Fibroblast of lung (primary cell): ENCODE measurements around the gene KLHL14. TPM values are rescaled to one million over a fixed set of nuclear protein-coding genes. Genes with fewer than 3 reads are reported as not detected.

Experiments used
- DNase-seq, 2 donors: peaks; one replicate each; pipeline versions ENCODE4 v3.0.0 to v3.0.0-alpha.2; 2010; ENCODE audit warnings: low read depth in 2 of 2
- H2AFZ ChIP-seq: 2 replicates; pipeline ENCODE4 v1.5.1; 2012; ENCODE audit warnings: low read length, control low read depth, inconsistent platforms
- H3K27ac ChIP-seq: 2 replicates; pipeline ENCODE4 v1.5.1; 2011; ENCODE audit warnings: low read length, control low read depth; ENCODE audit not compliant: insufficient read depth
- H3K27me3 ChIP-seq: 2 replicates; pipeline ENCODE4 v1.5.1; 2011; ENCODE audit warnings: mild to moderate bottlenecking, low read length; ENCODE audit not compliant: control insufficient read depth, insufficient read depth
- H3K36me3 ChIP-seq: 2 replicates; pipeline ENCODE4 v1.5.1; 2011; ENCODE audit warnings: low read length; ENCODE audit not compliant: control insufficient read depth, insufficient read depth
- H3K4me1 ChIP-seq: 2 replicates; pipeline ENCODE4 v1.5.1; 2011; ENCODE audit warnings: low read length; ENCODE audit not compliant: control insufficient read depth, insufficient read depth; ENCODE audit errors: extremely low read depth
- H3K4me2 ChIP-seq: 2 replicates; pipeline ENCODE4 v1.5.1; 2011; ENCODE audit warnings: low read length, control low read depth; ENCODE audit not compliant: insufficient read depth; ENCODE audit errors: extremely low read depth
- H3K4me3 ChIP-seq, 4 experiments: fragments of 200-600 bp in 1 of 4; sonication (generic) in 1 of 4; replicated peaks in 1 of 4; 2 replicates each; pipeline ENCODE4 v1.5.1; 2011 to 2016; ENCODE audit warnings: low read length in 4 of 4, low read depth in 3 of 4, mild to moderate bottlenecking in 3 of 4, control low read depth in 2 of 4, inconsistent platforms in 1 of 4, mixed read lengths in 1 of 4; ENCODE audit not compliant: insufficient read depth in 1 of 4; ENCODE audit errors: control extremely low read depth in 1 of 4
- H3K79me2 ChIP-seq: 2 replicates; pipeline ENCODE4 v1.5.1; 2012; ENCODE audit warnings: mild to moderate bottlenecking, low read length, inconsistent platforms; ENCODE audit not compliant: control insufficient read depth, insufficient read depth
- H3K9ac ChIP-seq: 2 replicates; pipeline ENCODE4 v1.5.1; 2011; ENCODE audit warnings: mild to moderate bottlenecking, low read length, control low read depth; ENCODE audit not compliant: insufficient read depth
- H3K9me3 ChIP-seq: 2 replicates; pipeline ENCODE4 v1.5.1; 2012; ENCODE audit warnings: low read depth, low read length; ENCODE audit not compliant: control insufficient read depth, insufficient read depth
- H4K20me1 ChIP-seq: 2 replicates; pipeline ENCODE4 v1.5.1; 2011; ENCODE audit warnings: low read length; ENCODE audit not compliant: control insufficient read depth, insufficient read depth; ENCODE audit errors: extremely low read depth
- CTCF ChIP-seq, 2 donors: IDR thresholded peaks in 1 of 2; conservative IDR thresholded peaks in 1 of 2; 1 replicate in 1 of 2; 2 replicates in 1 of 2; pipeline ENCODE4 v1.5.1; 2011 to 2012; ENCODE audit warnings: low read length in 2 of 2, control low read depth in 1 of 2, inconsistent platforms in 1 of 2, low read depth in 1 of 2, mild to moderate bottlenecking in 1 of 2
- EZH2 ChIP-seq: IDR thresholded peaks from 2 replicates; pipeline ENCODE4 v1.5.1; 2012; ENCODE audit warnings: low read length, control low read depth, mild to moderate bottlenecking; ENCODE audit errors: missing control alignments
- polyA plus RNA-seq, 2 donors: library from polyadenylated mRNA; depleted of rRNA in 1 of 2; stranded (reverse) in 1 of 2; unstranded in 1 of 2; fragments of >200 nt; gene quantifications; 2 replicates each; pipeline ENCODE4 v1.2.1, GENCODE V29; 2011 to 2012; ENCODE audit warnings: missing spikeins in 1 of 2
- total RNA-seq: library from RNA; depleted of rRNA; stranded (reverse); fragments of >200 nt; gene quantifications from 2 replicates; pipeline ENCODE4 v1.2.1, GENCODE V29; 2014

Gene KLHL14
- total and polyA plus RNA-seq, 2 donors (not counting 1 experiment from before 2014, with no cell fraction given) = not detected

GRCh38 chr18:32724071-32724749 lies 48.6 kb downstream of the KLHL14 start:
- no peaks in the 10 kb centered on the region for H3K4me1 ChIP-seq
- H3K79me2 ChIP-seq = no peaks in the 10 kb centered on the region
- no peaks in the 10 kb centered on the region for H3K27me3 ChIP-seq
- H3K27ac ChIP-seq = no peak overlapping the region
- H3K4me3 ChIP-seq = no peak overlapping the region
- H3K4me2 ChIP-seq = no peak overlapping the region
- H4K20me1 ChIP-seq = no peaks in the 10 kb centered on the region
- TF ChIP-seq EZH2 (no peak), CTCF (conservative IDR thresholded peaks at IDR 0.05 in 1 of 2, IDR thresholded peaks at IDR 0.05 in 1 of 2; ENCODE audit: low read depth in 1 of 2, low read length in 2 of 2) (no peak)
- DNase-seq = no peak
- no peaks in the 10 kb centered on the region for H3K9me3 ChIP-seq
- H3K36me3 ChIP-seq = no peaks in the 10 kb centered on the region
- no peak overlapping the region for H2AFZ ChIP-seq
- no peak overlapping the region for H3K9ac ChIP-seq

- Histone ChIP-seq H3K4me1 (no peaks in the 10 kb centered on the region), H3K36me3 (no peaks in the 10 kb centered on the region), H3K9me3 (no peaks in the 10 kb centered on the region), H3K79me2 (no peaks in the 10 kb centered on the region), H3K4me3 (no peak overlapping the region), H3K27ac (no peak overlapping the region), H2AFZ (no peak overlapping the region), H3K27me3 (no peaks in the 10 kb centered on the region), H4K20me1 (no peaks in the 10 kb centered on the region), H3K4me2 (no peak overlapping the region), H3K9ac (no peak overlapping the region)
- no peak for TF ChIP-seq CTCF (conservative IDR thresholded peaks at IDR 0.05 in 1 of 2, IDR thresholded peaks at IDR 0.05 in 1 of 2; ENCODE audit: low read depth in 1 of 2, low read length in 2 of 2)
- no peak for TF ChIP-seq EZH2
- no peak for DNase-seq
These were observed 50.5 kb downstream of the KLHL14 start for GRCh38 chr18:32722279-32722678.

- Histone ChIP-seq H3K27ac (no peak overlapping the region), H3K27me3 (no peaks in the 10 kb centered on the region), H3K4me1 (no peaks in the 10 kb centered on the region), H3K36me3 (no peaks in the 10 kb centered on the region), H2AFZ (no peak overlapping the region), H3K9ac (no peak overlapping the region), H3K4me3 (no peak overlapping the region), H3K4me2 (no peak overlapping the region), H3K9me3 (no peaks in the 10 kb centered on the region), H3K79me2 (no peaks in the 10 kb centered on the region), H4K20me1 (no peaks in the 10 kb centered on the region)
- DNase-seq = peak in 1 of 2 donors; percentile 40
- TF ChIP-seq EZH2 (no peak), CTCF (conservative IDR thresholded peaks at IDR 0.05 in 1 of 2, IDR thresholded peaks at IDR 0.05 in 1 of 2; ENCODE audit: low read depth in 1 of 2, low read length in 2 of 2) (no peak)
These were observed 55.7 kb downstream of the KLHL14 start for GRCh38 chr18:32717126-32717525.
